Mammary epithelial cell (primary cell): Measurements from ENCODE around the gene TACSTD2.
"Not testable (repeated sequence)": the region's sequence is repeated elsewhere in the genome, so short reads cannot be mapped to it uniquely, and the experiment has no call there.

Experiments used
- EZH2 ChIP-seq: IDR thresholded peaks from 2 replicates; pipeline ENCODE4 v1.6.1; 2012; ENCODE audit warnings: low read length, inconsistent platforms, borderline replicate concordance
- TF ChIP-seq, protein P1 (sequence below), 2 donors: IDR thresholded peaks in 1 of 2; conservative IDR thresholded peaks in 1 of 2; 2 replicates each; pipeline ENCODE4 v1.5.1; 2011 to 2012; ENCODE audit warnings: inconsistent platforms in 2 of 2, low read length in 2 of 2, mild to moderate bottlenecking in 2 of 2, control low read depth in 1 of 2, low read depth in 1 of 2; ENCODE audit not compliant: insufficient read depth in 1 of 2; ENCODE audit errors: extremely low read depth in 1 of 2

DNA sequence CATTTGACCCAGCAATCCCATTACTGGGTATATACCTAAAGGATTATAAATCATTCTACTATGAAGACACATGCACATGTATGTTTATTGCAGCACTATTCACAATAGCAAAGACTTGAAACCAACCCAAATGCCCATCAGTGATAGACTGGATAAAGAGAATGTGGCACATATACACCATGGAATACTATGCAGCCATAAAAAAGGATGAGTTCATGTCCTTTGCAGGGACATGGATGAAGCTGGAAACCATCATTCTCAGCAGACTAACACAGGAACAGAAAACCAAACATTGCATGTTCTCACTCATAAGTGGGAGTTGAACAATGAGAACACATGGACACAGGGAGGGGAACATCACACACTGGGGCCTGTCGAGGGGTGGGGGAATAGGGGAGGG is 13.3 kb downstream of the TACSTD2 start:
- TF ChIP-seq, protein P1, sequence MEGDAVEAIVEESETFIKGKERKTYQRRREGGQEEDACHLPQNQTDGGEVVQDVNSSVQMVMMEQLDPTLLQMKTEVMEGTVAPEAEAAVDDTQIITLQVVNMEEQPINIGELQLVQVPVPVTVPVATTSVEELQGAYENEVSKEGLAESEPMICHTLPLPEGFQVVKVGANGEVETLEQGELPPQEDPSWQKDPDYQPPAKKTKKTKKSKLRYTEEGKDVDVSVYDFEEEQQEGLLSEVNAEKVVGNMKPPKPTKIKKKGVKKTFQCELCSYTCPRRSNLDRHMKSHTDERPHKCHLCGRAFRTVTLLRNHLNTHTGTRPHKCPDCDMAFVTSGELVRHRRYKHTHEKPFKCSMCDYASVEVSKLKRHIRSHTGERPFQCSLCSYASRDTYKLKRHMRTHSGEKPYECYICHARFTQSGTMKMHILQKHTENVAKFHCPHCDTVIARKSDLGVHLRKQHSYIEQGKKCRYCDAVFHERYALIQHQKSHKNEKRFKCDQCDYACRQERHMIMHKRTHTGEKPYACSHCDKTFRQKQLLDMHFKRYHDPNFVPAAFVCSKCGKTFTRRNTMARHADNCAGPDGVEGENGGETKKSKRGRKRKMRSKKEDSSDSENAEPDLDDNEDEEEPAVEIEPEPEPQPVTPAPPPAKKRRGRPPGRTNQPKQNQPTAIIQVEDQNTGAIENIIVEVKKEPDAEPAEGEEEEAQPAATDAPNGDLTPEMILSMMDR (conservative IDR thresholded peaks at IDR 0.05 in 1 of 2, IDR thresholded peaks at IDR 0.05 in 1 of 2; ENCODE audit: extremely low read depth in 1 of 2, insufficient read depth in 1 of 2, low read depth in 1 of 2, low read length in 2 of 2): not testable (repeated sequence)
- not testable (repeated sequence) for TF ChIP-seq EZH2
